ENCODE results near the gene PABPN1L.

GRCh38 chr16:88892065-88892464, 25.6 kb upstream of the PABPN1L start:
- TF ChIP-seq CTCF (IDR thresholded peaks at IDR 0.05; ENCODE audit: insufficient read depth, low read length, poor library complexity, severe bottlenecking) (no peak), EZH2phosphoT487 (conservative IDR thresholded peaks at IDR 0.05; ENCODE audit: low read length) (no peak)
